ENCODE results near the gene RBM10. TPM values are rescaled to one million over a fixed set of nuclear protein-coding genes. Genes with fewer than 3 reads are reported as not detected.

Gene RBM10
- total and polyA plus RNA-seq, 9 of the 15 experiments (the other 6 are each of a cell fraction or from before 2014, with no cell fraction given) = 1.1 to 61.7 (median 31.5) TPM

DNA sequence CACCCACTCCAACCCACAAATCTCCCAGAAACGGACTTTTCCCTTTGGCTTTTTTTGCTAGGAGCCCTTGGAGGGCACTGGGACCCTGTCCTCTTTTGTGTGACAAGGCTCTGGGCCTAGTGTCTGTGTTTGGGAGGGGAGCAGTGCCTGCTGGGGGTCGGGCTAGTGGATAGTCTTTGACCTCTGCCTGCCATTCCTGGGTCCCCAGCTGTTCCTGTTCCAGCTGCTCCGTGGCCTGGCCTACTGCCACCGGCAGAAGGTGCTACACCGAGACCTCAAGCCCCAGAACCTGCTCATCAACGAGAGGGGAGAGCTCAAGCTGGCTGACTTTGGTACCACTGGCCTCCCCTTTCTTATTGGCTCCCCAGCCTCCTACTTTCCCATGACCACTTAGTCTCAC is 81.0 kb downstream of the RBM10 start (continued):
- TF ChIP-seq, protein P1, sequence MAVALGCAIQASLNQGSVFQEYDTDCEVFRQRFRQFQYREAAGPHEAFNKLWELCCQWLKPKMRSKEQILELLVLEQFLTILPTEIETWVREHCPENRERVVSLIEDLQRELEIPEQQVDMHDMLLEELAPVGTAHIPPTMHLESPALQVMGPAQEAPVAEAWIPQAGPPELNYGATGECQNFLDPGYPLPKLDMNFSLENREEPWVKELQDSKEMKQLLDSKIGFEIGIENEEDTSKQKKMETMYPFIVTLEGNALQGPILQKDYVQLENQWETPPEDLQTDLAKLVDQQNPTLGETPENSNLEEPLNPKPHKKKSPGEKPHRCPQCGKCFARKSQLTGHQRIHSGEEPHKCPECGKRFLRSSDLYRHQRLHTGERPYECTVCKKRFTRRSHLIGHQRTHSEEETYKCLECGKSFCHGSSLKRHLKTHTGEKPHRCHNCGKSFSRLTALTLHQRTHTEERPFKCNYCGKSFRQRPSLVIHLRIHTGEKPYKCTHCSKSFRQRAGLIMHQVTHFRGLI (CRISPR knock-in tag; IDR thresholded peaks at IDR 0.05) = no peak

DNA sequence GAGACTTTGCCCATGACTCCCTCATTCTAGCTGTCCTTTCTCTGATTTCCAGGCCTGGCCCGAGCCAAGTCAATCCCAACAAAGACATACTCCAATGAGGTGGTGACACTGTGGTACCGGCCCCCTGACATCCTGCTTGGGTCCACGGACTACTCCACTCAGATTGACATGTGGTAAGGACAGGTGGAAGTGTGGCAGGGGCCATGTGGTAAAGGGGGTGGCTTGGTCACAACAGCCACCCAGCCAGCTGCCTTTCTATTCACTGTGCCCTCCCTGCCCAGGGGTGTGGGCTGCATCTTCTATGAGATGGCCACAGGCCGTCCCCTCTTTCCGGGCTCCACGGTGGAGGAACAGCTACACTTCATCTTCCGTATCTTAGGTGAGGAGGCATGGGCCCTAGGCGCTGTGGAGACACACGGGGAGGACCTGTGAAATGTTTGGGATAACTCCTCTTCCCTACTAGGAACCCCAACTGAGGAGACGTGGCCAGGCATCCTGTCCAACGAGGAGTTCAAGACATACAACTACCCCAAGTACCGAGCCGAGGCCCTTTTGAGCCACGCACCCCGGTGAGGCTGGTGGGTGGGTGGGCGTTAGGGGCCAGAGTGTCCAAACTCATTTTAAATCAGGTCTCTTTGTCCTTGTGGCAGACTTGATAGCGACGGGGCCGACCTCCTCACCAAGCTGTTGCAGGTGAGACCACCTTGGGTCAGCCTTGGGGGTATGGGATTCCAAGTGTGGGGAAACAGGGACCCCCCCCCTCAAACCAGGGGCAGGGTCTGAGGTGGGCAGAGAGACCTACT is 81.7 kb downstream of the RBM10 start:
- Histone ChIP-seq H3K36me3 (ENCODE audit: control insufficient read depth, insufficient read depth, low read length) (peaks cover 68% of the 10 kb centered on the region; the same call in 2 of the 3 replicates), H3K79me2 (ENCODE audit: control insufficient read depth, insufficient read depth, low read length) (peaks cover 11% of the 10 kb centered on the region), H3K4me3 (no peak overlapping the region), H3K27ac (ENCODE audit: extremely low read depth, low read depth, low read length) (no peak overlapping the region), H2AFZ (ENCODE audit: low read depth, low read length) (no peak overlapping the region), H3K4me1 (replicated peaks in 1 of 2; ENCODE audit: control insufficient read depth in 2 of 2, insufficient read depth in 2 of 2, low read length in 2 of 2) (peaks cover 0 to 5% of the 10 kb centered on the region in 2 experiments; a peak in 1 of 5 replicates), H3K9me3 (replicated peaks; ENCODE audit: control insufficient read depth, insufficient read depth, low read depth, low read length) (no peaks in the 10 kb centered on the region), H3K9ac (ENCODE audit: insufficient read depth in 1 of 2, low read depth in 2 of 2, low read length in 2 of 2) (no peak overlapping the region), H4K20me1 (replicated peaks; ENCODE audit: control insufficient read depth, insufficient read depth, low read length) (peaks cover 4% of the 10 kb centered on the region; the same call in 1 of the 2 replicates), H3K4me2 (ENCODE audit: insufficient read depth, low read length) (no peak overlapping the region), H3K9me1 (ENCODE audit: control insufficient read depth, insufficient read depth, low read length) (no peaks in the 10 kb centered on the region), H3K27me3 (ENCODE audit: control insufficient read depth in 2 of 2, insufficient read depth in 2 of 2, low read length in 2 of 2) (no peaks in the 10 kb centered on the region)
- intact Hi-C loops (cut with micrococcal nuclease) = no loop called here
- CTCF ChIA-PET (ENCODE audit: low intra/inter-chr PET ratio) = no interaction called here
- no peak for DNase-seq (ENCODE audit: extremely low read depth in 1 of 4, low spot score in 3 of 4)
- in situ Hi-C loops (cut with MboI) = no loop called here
- POLR2A ChIA-PET = interaction anchor here (0.9 to 1.1 kb wide), 2 partner anchors 9 to 11 kb away, joined by 3 to 8 read pairs; no protein-coding TSS in a partner anchor
- WGBS (ENCODE audit: insufficient coverage, low coverage, missing lambda C conversion rate) = 92% methylated on average over 12 of the region's 19 CpGs
- BruUV-seq (replicated peaks) = no TSS peak
- no peak for FAIRE-seq
- no peak for ATAC-seq
- TF ChIP-seq ZNF133 (CRISPR knock-in tag; IDR thresholded peaks at IDR 0.05) (no peak), HCFC1 (IDR thresholded peaks at IDR 0.05; ENCODE audit: low read depth, low read length) (no peak), ZNF324 (CRISPR knock-in tag; IDR thresholded peaks at IDR 0.05) (no peak), FOXA1 (IDR thresholded peaks at IDR 0.05; ENCODE audit: borderline replicate concordance) (no peak), TAL1 (IDR thresholded peaks at IDR 0.05) (no peak), ZNF696 (CRISPR knock-in tag; conservative IDR thresholded peaks at IDR 0.05) (no peak), ZNF778 (CRISPR knock-in tag; IDR thresholded peaks at IDR 0.05) (no peak)
- TF ChIP-seq, protein P2, sequence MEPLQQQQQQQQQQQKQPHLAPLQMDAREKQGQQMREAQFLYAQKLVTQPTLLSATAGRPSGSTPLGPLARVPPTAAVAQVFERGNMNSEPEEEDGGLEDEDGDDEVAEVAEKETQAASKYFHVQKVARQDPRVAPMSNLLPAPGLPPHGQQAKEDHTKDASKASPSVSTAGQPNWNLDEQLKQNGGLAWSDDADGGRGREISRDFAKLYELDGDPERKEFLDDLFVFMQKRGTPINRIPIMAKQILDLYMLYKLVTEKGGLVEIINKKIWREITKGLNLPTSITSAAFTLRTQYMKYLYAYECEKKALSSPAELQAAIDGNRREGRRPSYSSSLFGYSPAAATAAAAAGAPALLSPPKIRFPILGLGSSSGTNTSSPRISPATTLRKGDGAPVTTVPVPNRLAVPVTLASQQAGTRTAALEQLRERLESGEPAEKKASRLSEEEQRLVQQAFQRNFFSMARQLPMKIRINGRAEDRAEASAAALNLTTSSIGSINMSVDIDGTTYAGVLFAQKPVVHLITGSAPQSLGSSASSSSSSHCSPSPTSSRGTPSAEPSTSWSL (CRISPR knock-in tag; IDR thresholded peaks at IDR 0.05; ENCODE audit: borderline replicate concordance) = no peak
- TF ChIP-seq, protein P3, sequence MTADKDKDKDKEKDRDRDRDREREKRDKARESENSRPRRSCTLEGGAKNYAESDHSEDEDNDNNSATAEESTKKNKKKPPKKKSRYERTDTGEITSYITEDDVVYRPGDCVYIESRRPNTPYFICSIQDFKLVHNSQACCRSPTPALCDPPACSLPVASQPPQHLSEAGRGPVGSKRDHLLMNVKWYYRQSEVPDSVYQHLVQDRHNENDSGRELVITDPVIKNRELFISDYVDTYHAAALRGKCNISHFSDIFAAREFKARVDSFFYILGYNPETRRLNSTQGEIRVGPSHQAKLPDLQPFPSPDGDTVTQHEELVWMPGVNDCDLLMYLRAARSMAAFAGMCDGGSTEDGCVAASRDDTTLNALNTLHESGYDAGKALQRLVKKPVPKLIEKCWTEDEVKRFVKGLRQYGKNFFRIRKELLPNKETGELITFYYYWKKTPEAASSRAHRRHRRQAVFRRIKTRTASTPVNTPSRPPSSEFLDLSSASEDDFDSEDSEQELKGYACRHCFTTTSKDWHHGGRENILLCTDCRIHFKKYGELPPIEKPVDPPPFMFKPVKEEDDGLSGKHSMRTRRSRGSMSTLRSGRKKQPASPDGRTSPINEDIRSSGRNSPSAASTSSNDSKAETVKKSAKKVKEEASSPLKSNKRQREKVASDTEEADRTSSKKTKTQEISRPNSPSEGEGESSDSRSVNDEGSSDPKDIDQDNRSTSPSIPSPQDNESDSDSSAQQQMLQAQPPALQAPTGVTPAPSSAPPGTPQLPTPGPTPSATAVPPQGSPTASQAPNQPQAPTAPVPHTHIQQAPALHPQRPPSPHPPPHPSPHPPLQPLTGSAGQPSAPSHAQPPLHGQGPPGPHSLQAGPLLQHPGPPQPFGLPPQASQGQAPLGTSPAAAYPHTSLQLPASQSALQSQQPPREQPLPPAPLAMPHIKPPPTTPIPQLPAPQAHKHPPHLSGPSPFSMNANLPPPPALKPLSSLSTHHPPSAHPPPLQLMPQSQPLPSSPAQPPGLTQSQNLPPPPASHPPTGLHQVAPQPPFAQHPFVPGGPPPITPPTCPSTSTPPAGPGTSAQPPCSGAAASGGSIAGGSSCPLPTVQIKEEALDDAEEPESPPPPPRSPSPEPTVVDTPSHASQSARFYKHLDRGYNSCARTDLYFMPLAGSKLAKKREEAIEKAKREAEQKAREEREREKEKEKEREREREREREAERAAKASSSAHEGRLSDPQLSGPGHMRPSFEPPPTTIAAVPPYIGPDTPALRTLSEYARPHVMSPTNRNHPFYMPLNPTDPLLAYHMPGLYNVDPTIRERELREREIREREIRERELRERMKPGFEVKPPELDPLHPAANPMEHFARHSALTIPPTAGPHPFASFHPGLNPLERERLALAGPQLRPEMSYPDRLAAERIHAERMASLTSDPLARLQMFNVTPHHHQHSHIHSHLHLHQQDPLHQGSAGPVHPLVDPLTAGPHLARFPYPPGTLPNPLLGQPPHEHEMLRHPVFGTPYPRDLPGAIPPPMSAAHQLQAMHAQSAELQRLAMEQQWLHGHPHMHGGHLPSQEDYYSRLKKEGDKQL (CRISPR knock-in tag; IDR thresholded peaks at IDR 0.05; ENCODE audit: borderline replicate concordance) = no peak
- TF ChIP-seq, protein P4, sequence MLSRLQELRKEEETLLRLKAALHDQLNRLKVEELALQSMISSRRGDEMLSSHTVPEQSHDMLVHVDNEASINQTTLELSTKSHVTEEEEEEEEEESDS (CRISPR knock-in tag; IDR thresholded peaks at IDR 0.05) = no peak
